ENCODE results near the gene CR1L.

GRCh38 chr1:207654320-207654719, 9.4 kb downstream of the CR1L start:
- TF ChIP-seq CTCF (conservative IDR thresholded peaks at IDR 0.05; ENCODE audit: low read depth in 2 of 2) (peak in 1 of 2 experiments; percentile 25; a peak in 1 of 4 replicates), EZH2 (IDR thresholded peaks at IDR 0.05; ENCODE audit: low read depth, unreplicated experiment) (no peak), EZH2phosphoT487 (IDR thresholded peaks at IDR 0.05; ENCODE audit: unreplicated experiment) (no peak), JUNB (IDR thresholded peaks at IDR 0.05; ENCODE audit: unreplicated experiment) (no peak), ETS1 (IDR thresholded peaks at IDR 0.05) (no peak), POLR2AphosphoS5 (IDR thresholded peaks at IDR 0.05; ENCODE audit: low read depth) (no peak), REST (IDR thresholded peaks at IDR 0.05; ENCODE audit: unreplicated experiment) (no peak), CREB1 (CRISPR knock-in tag; IDR thresholded peaks at IDR 0.05; ENCODE audit: low read depth) (no peak), ZNF114 (CRISPR knock-in tag; IDR thresholded peaks at IDR 0.05) (no peak)
